Subcutaneous abdominal adipose tissue (tissue), 5 donors: ENCODE measurements around the gene SPINK1.

ENCODE experiments used
- H3K27ac ChIP-seq: one replicate; pipeline ENCODE4 v1.7.0; 2013; ENCODE audit warnings: low read depth, mild to moderate bottlenecking, inconsistent platforms, low read length, moderate library complexity
- H3K27me3 ChIP-seq, 5 donors: one replicate each; pipeline ENCODE4 v1.7.0; 2013; ENCODE audit warnings: low read length in 5 of 5, inconsistent platforms in 1 of 5; ENCODE audit not compliant: control insufficient read depth in 5 of 5, insufficient read depth in 4 of 5
- H3K36me3 ChIP-seq, 5 donors: one replicate each; pipeline ENCODE4 v1.7.0; 2013; ENCODE audit warnings: low read length in 5 of 5; ENCODE audit not compliant: control insufficient read depth in 5 of 5, insufficient read depth in 5 of 5
- H3K4me1 ChIP-seq, 5 donors: one replicate each; pipeline ENCODE4 v1.7.0; 2013; ENCODE audit warnings: low read length in 5 of 5, mild to moderate bottlenecking in 3 of 5, moderate library complexity in 1 of 5; ENCODE audit not compliant: control insufficient read depth in 5 of 5, insufficient read depth in 5 of 5
- H3K4me3 ChIP-seq, 5 donors: one replicate each; pipeline ENCODE4 v1.7.0; 2013; ENCODE audit warnings: low read length in 5 of 5, low read depth in 1 of 5
- H3K9ac ChIP-seq, 5 donors: one replicate each; pipeline ENCODE4 v1.7.0; 2013; ENCODE audit warnings: low read length in 5 of 5, mild to moderate bottlenecking in 4 of 5, moderate library complexity in 3 of 5
- H3K9me3 ChIP-seq, 5 donors: one replicate each; pipeline ENCODE4 v1.7.0; 2013; ENCODE audit warnings: low read length in 5 of 5; ENCODE audit not compliant: control insufficient read depth in 5 of 5
- donor health status: healthy.
- donor health status: healthy.
- donor health status: healthy.
- donor health status: healthy.
- donor health status: healthy.

The SPINK1 gene

DNA sequence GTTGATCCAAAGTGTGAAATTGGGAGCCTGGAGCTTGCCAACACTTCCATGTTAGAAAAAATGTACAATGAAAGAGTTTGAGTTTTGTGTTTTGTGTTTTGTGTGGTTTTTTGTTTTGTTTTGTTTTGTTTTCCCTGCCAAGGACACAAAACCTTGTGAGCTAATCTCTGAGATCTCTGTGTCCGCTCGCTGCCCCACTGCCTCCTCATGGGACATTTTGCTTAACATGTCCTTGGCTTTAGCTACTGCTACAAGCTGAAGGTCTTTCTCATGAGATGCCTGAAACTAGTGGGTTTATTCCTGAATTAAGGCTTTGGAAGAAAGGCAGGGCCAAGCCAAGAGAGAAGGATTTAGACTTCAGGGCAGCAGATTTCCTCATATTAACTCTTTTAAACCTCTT is 41.7 kb downstream of the SPINK1 start:
- no peak overlapping the region for H3K9ac ChIP-seq
- no peaks in the 10 kb centered on the region for H3K9me3 ChIP-seq
- H3K36me3 ChIP-seq, result no peaks in the 10 kb centered on the region
- no peaks in the 10 kb centered on the region for H3K4me1 ChIP-seq
- no peak overlapping the region for H3K4me3 ChIP-seq
- H3K27me3 ChIP-seq, result no peaks in the 10 kb centered on the region
- H3K27ac ChIP-seq, result no peak overlapping the region

DNA sequence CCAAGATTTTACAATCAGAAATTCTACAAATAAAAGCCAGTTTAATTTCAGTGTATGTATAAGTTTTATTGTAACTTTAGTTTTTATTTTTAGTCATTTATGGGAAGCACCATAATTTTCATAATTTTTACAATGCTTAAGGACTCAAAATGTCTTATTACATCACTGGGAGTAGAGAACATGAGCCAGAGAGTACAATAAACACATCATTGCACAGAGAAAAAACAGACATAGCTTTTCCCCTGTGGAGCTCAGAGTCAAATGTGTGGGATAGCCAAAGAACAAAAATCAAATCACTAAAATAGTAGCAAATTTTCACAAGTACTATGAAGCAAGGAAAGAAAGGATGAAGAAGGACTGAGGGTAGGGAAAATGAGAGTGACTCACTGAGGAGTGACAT is 43.4 kb downstream of the SPINK1 start:
- H3K36me3 ChIP-seq, result no peaks in the 10 kb centered on the region
- H3K27ac ChIP-seq, result no peak overlapping the region
- no peak overlapping the region for H3K9ac ChIP-seq

DNA sequence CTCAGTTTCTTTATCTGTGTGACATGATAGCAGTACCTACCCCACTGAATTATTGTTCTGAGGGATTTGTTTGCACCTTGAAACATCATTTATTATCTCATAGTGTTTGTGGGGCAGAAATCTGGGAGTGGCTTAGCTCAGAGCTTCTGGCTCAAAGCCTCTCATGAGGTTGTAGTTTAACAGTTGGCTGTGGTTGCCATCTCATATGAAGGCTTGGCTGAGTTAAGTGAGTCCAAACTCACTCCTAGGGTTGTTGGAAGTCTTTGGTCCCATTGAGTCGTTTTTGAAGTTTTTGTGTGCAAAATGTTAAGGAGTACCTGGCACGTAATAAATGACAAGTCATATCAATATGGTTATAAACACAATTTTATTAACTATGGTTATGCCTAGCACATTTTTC is 45.3 kb downstream of the SPINK1 start:
- Histone ChIP-seq H3K4me1 (no peaks in the 10 kb centered on the region), H3K9ac (no peak overlapping the region), H3K4me3 (no peak overlapping the region), H3K27me3 (peaks cover 0 to 5% (median 3%) of the 10 kb centered on the region in 5 donors), H3K36me3 (no peaks in the 10 kb centered on the region), H3K27ac (no peak overlapping the region), H3K9me3 (no peaks in the 10 kb centered on the region)

More for the DNA sequence above, 43.4 kb downstream of the SPINK1 start:
- Histone ChIP-seq H3K9me3 (no peaks in the 10 kb centered on the region), H3K27me3 (peaks cover 0 to 3% (median 0%) of the 10 kb centered on the region in 5 donors), H3K4me3 (no peak overlapping the region), H3K4me1 (no peaks in the 10 kb centered on the region)

DNA sequence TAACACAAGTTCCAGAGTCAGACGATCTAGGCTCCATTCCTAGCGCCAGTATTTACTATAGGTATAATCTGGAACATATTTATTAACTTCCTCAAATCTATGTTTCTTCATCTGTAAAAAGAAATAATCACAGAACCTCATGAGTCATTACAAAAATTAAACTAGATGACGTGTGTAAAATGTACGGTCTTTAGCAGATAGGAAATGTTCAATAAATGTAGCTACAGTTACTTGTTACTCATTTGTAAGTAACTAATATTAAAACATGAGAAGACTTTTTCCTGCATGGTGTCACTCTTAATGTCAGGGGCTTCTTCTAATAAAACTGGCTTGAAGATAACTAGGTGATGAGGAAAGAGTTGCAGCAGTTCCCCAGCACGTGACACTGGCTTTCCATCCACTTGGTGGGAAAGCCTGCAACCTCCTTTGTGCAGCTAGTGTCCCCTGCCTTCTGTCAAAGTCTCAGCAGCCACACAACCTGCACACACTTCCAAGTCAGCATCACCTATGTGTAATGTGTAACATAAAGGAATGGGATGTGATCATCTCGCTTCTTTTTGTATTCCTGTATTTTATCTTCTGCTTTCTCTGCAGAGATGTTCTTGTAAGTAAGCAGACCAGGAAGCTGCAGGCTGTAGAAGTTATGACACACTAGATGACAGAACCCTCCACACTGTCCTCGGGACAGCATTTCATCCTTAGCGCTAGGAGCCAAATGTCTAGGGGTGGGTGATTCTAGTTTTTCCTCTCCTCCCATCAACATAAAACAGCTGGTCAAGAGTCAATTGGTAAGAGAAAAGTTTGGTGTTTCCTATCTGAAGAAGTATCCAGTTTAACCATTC is 47.1 kb downstream of the SPINK1 start:
- H3K9me3 ChIP-seq, result no peaks in the 10 kb centered on the region
- H3K27ac ChIP-seq, result no peak overlapping the region
- no peaks in the 10 kb centered on the region for H3K36me3 ChIP-seq
- H3K27me3 ChIP-seq, result peaks cover 0 to 5% (median 3%) of the 10 kb centered on the region in 5 donors
- no peaks in the 10 kb centered on the region for H3K4me1 ChIP-seq
- no peak overlapping the region for H3K4me3 ChIP-seq
- no peak overlapping the region for H3K9ac ChIP-seq

DNA sequence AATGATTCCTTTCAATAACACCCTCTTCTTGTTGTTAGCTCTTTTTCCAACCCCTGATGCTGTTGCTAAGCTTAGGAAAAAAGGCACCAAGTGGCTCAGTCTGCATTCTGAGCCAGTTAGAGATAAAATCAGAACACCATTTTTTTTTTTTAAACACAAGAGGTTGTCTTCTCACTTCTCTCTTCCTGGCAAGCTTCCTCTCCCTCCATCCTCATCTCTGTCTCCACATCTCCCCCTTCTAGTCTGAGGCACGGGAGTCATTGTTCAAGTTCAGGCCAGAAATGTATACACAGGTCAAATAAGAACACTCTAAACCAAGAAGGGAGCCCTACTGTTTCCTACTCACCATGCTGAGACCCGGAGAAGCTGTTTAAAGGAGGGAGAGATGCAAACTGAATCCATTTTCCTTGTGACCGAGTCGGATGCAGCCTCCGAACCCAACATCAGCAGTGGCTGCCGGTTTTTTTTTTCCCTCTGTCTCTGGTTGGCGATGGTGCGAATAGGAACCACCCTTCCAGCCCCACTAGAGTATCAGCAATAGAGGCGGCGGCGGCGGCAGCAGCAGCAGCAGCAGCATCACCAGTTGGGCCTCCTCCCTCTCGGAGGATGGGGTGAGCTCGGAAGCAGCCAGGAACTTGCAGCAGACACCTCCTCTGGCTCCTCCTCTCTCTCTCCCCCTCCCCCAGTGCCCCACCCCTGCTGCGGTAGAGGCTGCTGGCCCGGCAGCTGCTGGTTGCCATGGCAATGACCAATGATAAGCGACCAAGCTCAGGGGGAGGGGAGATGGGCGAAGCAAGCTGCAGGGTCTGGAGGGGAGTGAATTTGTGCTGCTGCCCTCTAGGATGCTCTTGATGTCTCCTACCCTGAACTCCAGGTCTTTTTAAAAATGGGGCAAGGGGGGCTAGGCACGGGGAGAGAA is 49.1 kb downstream of the SPINK1 start, which contains the start of gene JAKMIP2:
TSS of gene JAKMIP2 (minus strand) at position 619 of the 919 bp plus-strand sequence. CDS start 110,922 bp downstream, outside the sequence.
- no peaks in the 10 kb centered on the region for H3K4me1 ChIP-seq
- peaks cover 0 to 5% (median 3%) of the 10 kb centered on the region in 5 donors for H3K27me3 ChIP-seq
- H3K9me3 ChIP-seq, result no peaks in the 10 kb centered on the region
- no peak within 1 kb of the TSS for H3K4me3 ChIP-seq
- no peaks in the 10 kb centered on the region for H3K36me3 ChIP-seq
- H3K9ac ChIP-seq, result no peak within 1 kb of the TSS
- H3K27ac ChIP-seq, result no peak within 1 kb of the TSS

DNA sequence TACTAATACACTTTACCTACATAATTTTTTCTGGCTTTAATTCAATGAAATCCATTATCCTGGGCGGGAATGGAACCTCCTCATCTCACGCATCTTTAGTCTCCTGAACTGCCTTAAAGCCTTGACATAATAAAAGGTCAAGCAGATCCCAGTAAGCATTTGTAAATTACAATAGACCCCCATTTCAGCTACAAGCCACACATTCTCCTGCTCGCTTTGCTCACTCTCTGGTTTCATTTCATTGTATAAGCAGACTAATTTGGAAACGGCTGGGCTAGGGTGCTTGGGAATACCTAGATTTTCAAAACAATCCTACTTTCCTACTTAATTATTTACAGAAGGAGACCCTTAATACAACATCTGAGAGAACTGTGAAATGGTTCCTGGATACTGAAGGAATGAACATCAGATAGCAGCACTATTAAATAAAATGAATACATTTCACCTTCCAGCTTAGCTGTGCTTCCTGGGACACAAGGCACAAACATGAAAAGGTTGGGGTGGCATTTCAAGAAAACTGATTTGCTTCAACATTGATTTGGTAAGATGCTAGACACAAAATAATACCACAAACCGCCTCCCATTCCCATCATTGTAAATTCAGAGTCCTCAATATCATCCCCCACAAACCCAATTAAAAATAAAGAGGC is 50.4 kb downstream of the SPINK1 start:
- no peak overlapping the region for H3K9ac ChIP-seq
- no peaks in the 10 kb centered on the region for H3K9me3 ChIP-seq
- no peak overlapping the region for H3K27ac ChIP-seq
- no peaks in the 10 kb centered on the region for H3K36me3 ChIP-seq
- no peak overlapping the region for H3K4me3 ChIP-seq
- peaks cover 0 to 5% (median 3%) of the 10 kb centered on the region in 5 donors for H3K27me3 ChIP-seq
- H3K4me1 ChIP-seq, result no peaks in the 10 kb centered on the region

DNA sequence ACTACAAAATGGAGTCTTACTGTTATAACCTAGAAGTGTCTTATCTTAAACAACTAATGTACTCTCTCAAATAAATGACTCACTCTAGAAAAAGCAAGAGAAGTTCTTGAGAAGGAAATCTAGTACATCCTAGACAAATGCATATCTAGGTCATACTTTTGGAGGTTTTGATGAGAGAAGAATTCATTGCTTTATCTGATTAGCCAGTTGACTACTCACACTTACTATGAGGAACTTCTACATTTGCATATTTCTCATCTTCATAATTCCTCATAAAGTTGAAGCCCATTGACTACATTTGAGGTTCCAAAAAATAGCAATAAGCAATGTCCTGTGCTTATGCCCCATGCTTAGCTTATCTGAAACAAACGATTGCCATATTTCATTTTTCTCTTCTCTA is 51.8 kb downstream of the SPINK1 start:
- Histone ChIP-seq H3K9ac (no peak overlapping the region), H3K27ac (no peak overlapping the region), H3K4me3 (no peak overlapping the region), H3K36me3 (no peaks in the 10 kb centered on the region), H3K9me3 (no peaks in the 10 kb centered on the region), H3K27me3 (peaks cover 0 to 5% (median 3%) of the 10 kb centered on the region in 5 donors), H3K4me1 (no peaks in the 10 kb centered on the region)

DNA sequence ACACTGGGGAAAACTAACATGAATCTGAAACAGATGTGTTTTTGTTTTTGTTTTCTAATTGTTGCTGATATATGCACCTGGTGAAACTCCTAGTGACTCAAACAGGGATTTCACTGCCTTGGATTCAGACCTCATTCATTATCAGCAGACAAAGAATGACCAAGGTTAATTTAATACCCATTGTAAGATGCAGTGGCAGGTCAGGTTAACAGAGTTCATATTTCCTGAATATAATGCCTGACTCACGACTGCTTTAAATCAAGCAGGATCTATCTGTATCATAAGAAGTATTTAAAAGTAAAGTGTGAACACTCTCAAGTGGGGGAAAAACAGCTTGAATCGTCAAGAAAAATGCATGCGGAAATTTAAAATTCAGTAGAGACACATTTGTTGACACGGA is 54.5 kb downstream of the SPINK1 start:
- H3K27me3 ChIP-seq, result peaks cover 0 to under 1% (median 0%) of the 10 kb centered on the region in 5 donors
- no peak overlapping the region for H3K27ac ChIP-seq
- no peak overlapping the region for H3K4me3 ChIP-seq

More for the DNA sequence above, 54.5 kb downstream of the SPINK1 start:
- Histone ChIP-seq H3K4me1 (no peaks in the 10 kb centered on the region), H3K9ac (no peak overlapping the region), H3K9me3 (no peaks in the 10 kb centered on the region), H3K36me3 (no peaks in the 10 kb centered on the region)
